ENCODE results near the gene CASP2.
"Not testable (repeated sequence)": the region's sequence is repeated elsewhere in the genome, so short reads cannot be mapped to it uniquely, and the experiment has no call there.

CASP2 gene

DNA sequence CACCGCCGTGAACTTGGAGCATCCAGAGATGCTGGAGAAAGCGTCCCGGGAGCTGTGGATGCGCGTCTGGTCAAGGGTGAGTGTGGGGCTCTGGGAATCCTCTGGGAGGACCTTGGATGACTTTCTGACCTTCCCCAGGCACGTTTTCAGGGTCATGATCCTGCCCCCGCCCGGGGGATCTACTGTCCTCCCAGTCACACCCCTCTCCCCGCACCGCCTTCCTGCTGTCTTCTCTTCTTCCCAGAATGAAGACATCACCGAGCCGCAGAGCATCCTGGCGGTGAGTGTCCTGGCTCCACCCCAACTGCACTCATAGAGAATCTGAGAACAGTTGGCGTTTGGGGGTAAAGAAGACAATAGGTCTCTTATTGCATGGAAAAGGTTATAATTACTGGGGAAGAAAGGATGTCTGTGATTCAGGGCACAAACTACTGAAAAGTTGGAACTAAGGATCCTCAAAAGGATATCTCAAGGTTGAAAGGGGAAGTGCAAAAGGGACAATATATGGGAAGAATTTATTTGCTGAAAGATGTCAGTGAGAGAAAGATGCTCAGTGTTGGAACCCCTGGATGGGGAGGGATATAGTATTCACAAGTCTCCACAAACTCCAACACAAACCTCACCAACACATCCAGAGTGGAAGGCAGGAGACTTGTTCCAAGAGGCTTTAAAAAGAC, 23.0 kb upstream of the CASP2 start:
- DNase-seq: no peak

DNA sequence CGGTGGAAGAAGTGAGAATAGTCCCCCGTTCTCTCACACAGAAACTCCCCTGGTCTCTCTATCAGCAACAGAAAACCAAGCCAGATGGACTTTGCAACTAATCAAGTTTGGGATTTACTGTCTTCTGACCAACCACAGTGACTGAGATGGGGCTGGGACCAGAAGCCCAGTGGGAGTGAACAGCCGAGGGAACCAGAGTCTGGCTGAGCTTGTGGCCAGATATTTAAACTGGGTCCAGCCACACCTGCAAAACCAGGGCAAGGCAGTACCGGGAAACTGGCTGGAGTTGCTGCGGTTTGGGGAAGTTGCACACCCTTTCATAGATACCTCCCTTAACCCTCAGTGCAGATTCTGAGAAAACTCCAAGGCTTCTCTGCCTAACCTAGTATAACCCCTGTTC, 18.9 kb upstream of the CASP2 start:
- no peak for DNase-seq

DNA sequence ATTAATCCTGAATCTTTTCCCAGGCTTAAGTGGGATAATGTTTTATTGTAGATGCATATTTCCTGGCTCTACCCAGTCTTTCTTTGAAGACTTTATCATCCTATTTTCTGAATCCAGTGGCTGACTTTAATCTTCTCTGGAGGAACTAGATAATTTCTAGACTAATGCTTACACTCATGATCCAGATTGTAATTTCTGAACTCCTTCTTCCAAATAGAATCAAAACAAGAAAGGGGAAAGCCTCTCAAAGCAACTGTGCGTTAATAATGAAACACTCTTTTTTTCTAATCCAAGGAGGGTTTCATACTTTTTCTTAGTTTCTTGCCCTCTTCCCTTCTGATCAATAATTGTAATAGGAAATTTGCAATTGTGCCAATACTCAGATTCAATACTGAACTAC, 16.9 kb upstream of the CASP2 start:
- DNase-seq: no peak

DNA sequence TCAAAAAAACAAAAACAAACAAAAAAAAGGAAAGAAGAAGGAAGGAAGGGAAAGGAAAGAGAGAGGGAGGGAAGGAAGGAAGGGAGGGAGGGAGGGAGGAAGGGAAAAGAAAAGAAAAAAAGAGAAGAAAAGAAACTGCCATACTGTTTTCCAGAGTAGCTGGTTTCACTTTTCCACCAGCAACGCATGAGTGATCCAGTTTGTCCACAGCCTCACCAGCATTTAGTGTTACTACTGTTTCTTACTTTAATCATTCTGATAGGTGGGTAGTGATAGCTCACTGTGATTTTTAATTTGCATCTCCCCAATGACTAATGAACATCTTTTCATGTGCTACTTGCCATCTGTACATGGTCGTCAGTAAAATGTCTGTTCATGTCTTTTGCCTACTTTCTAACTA, 15.3 kb upstream of the CASP2 start:
- no peak for DNase-seq

DNA sequence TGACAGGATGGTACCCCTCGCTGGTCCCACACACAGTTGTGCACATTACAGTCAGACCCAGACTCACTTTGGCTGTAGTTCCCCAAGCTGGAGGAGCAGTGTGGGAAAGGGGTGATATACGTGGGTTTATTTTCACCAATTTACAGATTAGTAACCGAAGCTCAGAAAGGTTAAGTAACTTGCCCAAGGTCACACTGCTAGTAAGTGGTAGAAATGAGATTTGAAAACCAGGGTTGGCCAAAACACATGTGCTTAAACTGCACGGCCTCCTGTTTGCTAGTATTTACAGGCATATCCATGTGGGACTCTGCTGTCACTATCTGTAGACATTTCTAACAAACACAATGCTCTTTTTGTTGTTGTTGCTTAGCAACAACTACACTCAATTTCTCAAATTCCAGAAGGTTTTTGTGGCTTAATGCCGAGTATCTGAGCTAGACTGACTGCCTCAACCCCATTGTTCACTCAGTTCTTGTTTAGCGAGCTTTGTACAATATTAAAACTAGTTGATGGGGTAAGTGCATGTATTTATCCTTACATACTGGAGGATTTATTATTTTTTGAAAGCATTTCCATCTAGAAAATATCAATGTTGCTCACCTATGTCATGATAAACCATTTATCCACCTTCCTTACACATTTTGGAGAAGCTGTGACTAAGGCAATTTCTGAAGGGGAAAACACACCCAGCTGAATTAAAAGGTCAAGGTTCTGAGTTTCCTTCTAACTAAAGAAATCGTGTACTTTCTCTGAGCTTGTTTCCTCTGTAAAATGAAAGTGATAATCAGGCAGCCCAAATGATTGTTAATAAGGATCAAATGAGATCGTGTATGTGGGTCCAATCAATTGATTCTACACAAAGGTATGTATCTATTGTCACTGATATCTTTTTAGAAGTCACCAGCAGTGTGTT, 8.7 kb upstream of the CASP2 start:
- DNase-seq: no peak

DNA sequence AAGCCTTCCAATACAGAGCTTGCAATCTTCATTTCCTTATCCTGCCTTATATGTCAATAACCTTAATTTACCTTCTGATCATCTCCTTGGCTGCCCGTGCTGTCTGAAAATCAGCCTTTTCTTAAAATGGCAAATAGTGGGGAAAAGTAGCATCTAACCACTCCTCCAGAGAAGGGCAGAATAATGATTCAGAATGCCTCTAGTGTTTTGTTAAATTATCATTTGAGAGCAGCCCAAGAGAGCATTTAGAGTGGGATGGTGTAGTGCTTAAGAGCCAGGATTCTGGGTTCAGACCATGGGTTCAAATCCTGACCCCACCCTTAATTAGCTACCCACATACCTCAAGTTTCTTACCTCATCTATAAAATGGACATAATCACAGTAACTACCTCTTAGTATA, 8.0 kb upstream of the CASP2 start:
- DNase-seq: no peak

DNA sequence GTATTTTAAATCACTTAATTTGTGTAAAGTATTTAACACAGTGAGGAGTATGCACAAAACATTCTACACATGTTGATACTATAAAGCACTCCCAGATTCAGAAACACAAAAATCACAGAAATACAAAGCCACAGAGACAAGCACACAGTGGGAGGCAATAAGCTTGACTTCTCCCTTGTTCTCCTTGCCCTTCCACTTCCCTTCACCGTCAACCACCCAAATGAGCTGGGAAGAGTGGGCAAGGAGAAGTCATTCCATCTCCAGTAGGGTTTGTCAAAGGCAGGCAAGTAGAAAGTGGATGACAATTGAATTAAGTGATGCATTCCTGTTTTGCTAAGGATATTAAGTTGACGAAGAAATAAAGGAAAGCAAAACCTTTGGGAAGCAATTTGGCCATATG, 7.6 kb upstream of the CASP2 start:
- no peak for DNase-seq

DNA sequence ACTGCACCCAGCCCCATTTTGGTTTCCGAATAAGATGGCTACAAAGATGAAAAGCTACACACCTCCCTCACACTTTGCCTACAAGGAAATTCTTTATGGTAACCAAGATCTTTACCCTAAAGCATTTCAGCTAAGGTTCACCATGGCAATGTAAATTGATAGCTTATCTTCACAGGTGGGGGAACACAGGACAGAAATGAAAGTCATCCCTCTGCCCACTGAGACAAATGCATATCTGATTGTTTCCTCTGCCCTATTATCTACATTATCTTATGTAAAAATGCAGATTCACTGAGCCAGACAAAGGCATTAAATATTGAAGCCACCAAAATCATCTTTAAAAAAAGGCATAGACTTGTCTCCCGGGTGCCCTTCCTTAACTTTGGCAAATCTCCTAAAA, 6.6 kb upstream of the CASP2 start:
- no peak for DNase-seq

DNA sequence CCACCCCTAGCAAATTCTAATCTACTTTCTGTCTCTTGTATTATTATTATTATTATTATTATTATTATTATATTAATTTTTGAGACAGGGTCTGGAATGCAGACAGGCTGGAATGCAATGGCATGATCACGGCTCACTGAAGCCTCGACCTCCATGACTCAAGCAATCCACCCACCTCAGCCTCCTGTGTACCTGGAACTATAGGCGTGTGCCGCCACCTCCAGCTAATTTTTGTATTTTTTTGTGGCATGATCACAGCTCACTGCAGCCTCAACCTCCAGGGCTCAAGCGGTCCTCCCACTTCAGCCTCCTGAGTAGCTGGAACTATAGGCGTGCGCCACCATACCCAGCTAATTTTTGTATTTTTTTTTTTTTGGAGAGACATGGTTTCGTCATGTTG, 6.0 kb upstream of the CASP2 start:
- no peak for DNase-seq

DNA sequence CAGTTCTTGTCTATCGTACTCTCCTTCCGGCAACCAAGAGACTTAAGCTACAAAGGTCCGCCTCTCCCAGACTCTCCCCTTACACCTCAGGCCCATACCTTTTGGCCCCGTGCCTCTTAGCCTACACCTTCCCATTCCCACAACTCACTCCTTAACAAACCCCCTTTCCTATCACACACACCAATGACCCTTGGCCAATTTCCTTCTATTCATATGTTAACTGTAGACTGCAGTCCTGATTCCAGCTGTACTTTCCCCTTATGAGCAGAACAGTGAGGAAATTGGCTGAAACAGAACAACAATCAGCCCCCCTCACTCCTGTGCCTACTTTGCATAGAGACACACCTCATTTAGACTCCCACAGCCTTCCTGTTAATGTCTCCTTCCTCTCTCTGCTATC, 4.8 kb upstream of the CASP2 start:
- DNase-seq: no peak

DNA sequence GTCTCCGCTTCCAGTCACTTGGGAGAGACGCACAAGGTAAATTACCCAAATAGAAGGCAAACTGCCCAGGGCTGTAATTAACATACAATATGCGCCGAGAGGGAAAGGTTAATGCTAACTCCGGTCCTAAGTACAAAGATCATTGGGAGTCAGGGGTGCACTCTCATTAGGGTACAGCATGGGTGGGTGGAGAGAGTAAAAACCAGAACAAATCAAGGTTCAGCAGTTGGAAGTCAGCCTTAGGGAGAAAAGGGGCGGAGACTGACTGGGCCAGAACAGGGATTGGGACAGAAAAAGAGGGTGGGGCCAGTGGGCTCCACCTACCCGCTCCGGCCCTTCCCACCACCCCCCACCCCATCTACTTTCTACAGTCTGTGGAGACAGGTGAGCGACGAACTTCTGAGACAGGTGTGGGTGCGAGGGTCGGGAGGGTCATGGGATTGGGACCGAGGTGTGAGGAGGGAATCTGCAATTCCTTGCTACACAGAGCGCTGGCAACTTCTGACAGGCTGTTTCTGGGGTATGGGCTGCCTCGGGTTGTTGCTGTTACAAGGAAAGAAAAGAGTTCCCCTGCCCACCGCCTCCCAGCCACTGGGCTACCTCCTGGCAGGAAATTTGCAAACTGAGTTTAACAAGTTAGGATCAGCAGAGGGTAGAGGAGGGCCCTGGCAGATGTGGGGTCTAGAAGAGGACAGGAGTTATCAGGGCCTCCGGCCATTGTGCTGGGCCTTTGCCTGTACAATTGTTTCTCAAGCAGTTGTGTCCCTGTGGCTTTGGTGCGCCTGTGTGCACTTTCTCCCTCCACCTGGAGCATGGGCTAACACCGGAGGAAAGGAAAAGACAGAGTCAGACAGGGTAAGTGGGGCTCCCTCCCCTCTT, 3.3 kb upstream of the CASP2 start, which contains the start of gene TMEM139:
TSS of gene TMEM139 (plus strand) at position 368 of the 879 bp plus-strand sequence. CDS start 1,000 bp downstream, outside the sequence.
- no peak for DNase-seq

DNA sequence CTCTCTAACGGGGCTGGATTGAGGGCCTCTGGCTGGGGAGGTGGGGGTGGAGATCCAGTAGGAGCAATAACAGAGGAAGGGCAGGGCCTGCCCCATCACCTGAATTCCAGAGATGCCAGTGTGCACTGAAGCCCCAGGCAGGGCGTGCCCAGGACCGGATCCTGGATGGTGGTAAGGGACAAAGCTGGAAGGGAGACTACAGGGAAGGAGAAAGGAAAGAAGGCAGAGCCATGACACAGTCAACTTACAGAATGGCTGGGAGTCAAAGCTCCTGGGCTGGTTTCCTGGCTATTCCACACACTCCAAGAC, 2.7 kb upstream of the CASP2 start:
- DNase-seq: no peak

DNA sequence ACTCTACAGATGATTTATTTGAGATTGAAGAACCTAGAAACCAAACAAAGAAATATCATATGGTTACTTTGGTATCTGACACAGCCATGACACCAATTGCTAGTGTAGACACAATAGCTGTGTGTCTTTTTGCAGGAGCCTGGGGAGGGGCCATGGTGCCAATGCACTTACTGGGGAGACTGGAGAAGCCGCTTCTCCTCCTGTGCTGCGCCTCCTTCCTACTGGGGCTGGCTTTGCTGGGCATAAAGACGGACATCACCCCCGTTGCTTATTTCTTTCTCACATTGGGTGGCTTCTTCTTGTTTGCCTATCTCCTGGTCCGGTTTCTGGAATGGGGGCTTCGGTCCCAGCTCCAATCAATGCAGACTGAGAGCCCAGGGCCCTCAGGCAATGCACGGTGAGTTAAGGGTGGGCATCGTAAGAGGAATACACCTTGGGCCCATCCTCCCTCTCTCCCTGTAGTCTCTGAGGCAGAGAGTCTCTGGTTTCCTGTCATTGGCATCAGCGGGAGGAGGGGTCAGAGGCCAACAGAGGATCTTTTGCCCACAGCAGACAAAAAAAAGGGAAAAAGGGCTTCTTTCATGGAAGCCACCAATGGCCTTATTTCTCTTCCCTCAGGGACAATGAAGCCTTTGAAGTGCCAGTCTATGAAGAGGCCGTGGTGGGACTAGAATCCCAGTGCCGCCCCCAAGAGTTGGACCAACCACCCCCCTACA, 2.2 kb upstream of the CASP2 start:
- no peak for DNase-seq

DNA sequence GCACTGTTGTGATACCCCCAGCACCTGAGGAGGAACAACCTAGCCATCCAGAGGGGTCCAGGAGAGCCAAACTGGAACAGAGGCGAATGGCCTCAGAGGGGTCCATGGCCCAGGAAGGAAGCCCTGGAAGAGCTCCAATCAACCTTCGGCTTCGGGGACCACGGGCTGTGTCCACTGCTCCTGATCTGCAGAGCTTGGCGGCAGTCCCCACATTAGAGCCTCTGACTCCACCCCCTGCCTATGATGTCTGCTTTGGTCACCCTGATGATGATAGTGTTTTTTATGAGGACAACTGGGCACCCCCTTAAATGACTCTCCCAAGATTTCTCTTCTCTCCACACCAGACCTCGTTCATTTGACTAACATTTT, 1.6 kb upstream of the CASP2 start:
- DNase-seq: no peak

DNA sequence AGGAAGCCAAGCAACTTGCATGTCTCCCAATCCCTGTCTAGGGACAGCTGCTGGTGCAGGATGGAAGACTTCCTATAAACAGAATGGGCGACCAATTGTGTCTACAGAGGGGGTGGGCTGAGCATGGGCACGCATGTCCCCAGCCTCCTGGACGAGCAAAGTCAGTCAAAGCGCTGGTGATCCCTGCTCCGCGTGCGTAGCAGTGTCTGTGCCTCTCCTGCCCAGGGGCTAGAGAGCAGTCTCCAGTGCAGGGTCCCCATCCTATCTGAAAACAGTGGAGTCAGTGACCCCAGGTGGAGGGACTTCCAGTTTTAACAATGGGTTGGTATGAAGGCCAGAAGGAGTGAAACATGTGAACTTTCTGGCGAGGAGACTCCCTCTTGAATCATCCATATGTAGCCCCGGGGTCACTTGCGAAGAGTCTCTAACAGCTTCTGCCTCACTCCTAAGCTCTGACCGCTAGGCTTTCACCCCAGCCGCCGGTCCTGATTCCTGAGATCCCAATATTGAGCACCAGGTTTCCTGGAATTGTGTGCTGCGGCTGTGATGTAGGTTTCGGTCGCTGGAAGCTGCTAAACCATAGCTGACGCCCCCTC, 714 bp upstream of the CASP2 start:
- DNase-seq: no peak

DNA sequence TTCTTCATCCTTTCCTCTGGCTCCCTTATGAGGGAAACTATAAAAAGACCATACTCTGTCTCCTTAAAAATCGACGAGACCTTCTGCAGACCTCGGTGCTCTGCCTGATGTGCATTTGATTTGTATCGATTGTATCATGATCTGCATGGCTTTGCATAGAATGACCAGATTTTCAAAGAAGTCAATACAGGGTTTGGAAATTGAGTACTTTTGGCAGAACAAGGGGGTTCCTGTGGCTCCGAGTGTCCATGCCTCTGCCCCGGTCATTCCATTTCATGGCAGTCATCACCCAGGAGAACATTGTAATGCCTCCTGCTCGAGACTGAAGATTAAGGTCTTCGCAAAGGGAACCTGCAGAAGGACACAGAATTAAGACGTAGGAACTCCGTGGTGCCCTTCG, 685 bp downstream of the CASP2 start:
- DNase-seq: no peak

DNA sequence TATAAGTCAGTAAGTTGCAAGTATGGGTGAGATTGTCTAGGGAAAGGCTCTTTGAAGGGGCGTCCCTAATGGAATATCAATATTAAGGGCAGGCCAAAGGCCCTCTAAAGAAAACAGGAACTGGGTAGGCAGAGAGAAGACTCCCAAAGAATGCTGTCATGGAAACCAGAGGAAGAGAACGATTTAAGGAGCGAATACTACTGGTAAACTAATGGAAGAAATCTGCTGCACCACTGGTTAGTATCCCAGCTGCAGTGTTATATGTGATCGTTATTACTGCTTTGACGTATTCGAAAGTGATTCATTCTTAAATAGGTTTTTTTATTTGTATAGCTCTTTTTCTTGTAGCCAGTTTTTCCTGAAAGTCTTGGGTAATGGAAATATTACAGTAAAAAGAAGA, 1.3 kb downstream of the CASP2 start:
- DNase-seq: no peak

DNA sequence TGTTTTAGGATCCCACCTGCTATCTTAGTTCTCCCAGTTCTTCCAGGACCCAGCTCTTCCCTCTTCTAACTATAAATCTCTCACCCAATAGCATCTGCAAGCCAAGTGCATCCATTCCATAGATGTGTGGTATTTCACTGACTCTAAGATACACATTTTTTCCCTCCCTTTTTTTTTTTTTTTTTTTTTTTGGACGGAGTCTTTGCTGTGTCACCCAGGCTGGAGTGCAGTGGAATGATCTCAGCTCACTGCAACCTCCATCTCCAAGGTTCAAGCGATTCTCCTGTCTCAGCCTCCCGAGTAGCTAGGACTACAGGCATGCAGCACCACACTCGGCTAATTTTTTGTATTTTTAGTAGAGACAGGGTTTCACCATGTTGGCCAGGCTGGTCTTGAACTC, 1.7 kb downstream of the CASP2 start:
- not testable (repeated sequence) for DNase-seq

DNA sequence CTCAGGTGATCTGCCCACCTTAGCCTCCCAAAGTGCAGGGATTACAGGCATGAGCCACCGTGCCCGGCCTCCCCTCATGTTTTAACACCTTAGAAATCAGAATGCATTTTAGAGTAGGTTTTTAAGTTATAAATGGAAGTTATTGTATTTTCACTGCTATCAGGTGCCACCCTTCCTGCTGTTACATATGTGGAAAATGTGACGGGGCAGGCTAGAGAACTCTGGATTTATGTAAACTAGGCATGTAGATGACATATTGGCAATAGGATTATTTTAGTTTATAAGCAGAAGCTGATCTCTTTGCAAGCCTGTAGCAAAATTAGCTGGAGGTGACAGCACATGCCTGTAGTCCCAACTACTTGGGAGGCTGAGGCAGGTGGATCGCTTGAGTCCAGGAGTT, 2.1 kb downstream of the CASP2 start:
- no peak for DNase-seq

DNA sequence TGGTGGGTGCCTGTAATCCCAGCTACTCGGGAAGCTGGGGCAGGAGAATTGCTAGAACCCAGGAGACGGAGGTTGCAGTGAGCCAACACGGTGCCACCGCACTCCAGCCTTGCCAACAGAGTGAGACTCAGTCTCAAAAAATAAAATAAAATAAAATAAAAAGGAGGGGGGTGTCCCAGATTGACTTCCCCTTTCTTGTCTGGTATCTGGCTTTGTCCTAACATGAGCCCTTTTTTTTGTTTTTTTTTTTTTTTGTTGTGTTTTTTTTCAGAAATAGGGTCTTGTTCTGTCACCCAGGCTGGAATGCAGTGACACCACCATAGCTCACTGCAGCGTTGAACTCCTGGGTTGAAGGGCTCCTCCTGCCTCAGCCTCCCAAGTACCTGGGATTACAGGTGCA, 4.7 kb downstream of the CASP2 start:
- DNase-seq: no peak

DNA sequence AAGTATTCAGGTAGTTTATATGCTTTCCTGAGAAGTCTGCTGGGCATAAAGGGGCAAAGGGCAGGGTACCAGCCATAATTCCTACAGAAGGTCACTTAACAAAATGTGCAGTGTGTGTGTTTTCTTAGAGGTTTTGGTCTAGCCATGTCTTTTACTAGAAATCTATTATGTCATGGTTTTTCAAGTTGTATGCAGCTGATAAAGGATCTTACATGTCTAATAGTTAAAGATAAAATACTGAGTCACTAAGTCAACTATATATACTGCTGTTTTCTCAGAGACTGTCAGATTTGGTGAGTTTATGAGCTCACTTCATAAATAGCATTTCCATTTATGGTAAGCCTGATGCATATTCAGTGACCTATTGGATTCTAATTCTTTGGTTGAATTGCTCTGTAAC, 7.7 kb downstream of the CASP2 start:
- DNase-seq: no peak

DNA sequence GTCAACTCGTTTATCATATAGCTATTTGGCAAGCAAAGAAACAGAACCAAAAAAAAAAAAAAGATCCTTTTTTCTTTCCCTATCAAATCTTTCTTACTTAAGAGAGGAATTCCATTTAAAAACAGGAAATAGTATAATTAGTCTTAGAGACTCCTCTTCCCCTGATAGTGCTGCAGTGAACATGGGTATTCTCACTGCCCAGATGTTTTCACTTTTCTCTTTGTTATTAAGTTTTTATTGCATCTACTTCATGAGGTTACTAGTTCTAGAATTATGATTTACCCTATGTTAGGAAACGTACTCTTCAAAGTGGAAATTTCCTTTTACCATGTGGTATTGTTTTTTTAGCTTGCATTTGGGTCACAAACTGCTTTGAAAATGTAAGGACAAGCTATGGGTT, 8.5 kb downstream of the CASP2 start:
- no peak for DNase-seq

DNA sequence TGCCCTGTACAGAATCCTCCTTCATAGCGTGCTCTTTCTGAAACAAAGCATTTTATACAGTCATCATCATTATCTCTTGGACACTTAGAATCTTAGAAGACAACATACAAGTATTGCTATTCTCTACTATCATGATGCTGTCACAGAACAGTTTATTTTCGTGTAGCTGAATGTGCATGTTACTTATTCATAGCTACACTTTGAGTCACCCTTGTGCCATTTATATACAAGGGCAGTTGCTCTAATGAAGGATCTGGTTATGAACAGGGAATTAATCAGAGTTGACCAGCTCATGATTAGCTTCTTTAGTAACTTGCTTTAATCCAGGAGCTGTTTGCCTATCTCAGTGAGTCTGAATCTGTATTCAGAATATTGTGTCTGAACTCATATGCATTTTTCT, 11.2 kb downstream of the CASP2 start:
- DNase-seq: no peak
